GM21515 (cell line): Measurements from ENCODE around the gene PDP2.
"Not testable (repeated sequence)": the region's sequence is repeated elsewhere in the genome, so short reads cannot be mapped to it uniquely, and the experiment has no call there.

Experiments
- ATAC-seq: cut with Tn5 transposase; IDR thresholded peaks from one replicate; pipeline ENCODE4 v1.9.1; 2021; ENCODE audit not compliant: unreplicated experiment

PDP2 gene

GRCh38 chr16:66851166-66851964 is 28.9 kb upstream of the PDP2 start:
- ATAC-seq = no peak

GRCh38 chr16:66853261-66854139 is 26.8 kb upstream of the PDP2 start:
- no peak for ATAC-seq

GRCh38 chr16:66856184-66856730 is 24.1 kb upstream of the PDP2 start:
- ATAC-seq = no peak

- no peak for ATAC-seq
Measured at GRCh38 chr16:66856801-66857200, 23.5 kb upstream of the PDP2 start.

- no peak for ATAC-seq
Measured at GRCh38 chr16:66857437-66857836, 22.9 kb upstream of the PDP2 start.

GRCh38 chr16:66858740-66859396 is 21.4 kb upstream of the PDP2 start:
- no peak for ATAC-seq

GRCh38 chr16:66859397-66860068 is 20.8 kb upstream of the PDP2 start:
- ATAC-seq = no peak

- no peak for ATAC-seq
Measured at GRCh38 chr16:66862023-66862520, 18.2 kb upstream of the PDP2 start.

GRCh38 chr16:66863707-66864106 is 16.6 kb upstream of the PDP2 start:
- no peak for ATAC-seq

GRCh38 chr16:66869424-66869823 is 10.9 kb upstream of the PDP2 start:
- no peak for ATAC-seq

GRCh38 chr16:66871363-66871762 is 9.0 kb upstream of the PDP2 start:
- ATAC-seq = not testable (repeated sequence)

- ATAC-seq = no peak
Measured at GRCh38 chr16:66871840-66872239, 8.5 kb upstream of the PDP2 start.

- ATAC-seq = no peak
Measured at GRCh38 chr16:66872559-66872942, 7.8 kb upstream of the PDP2 start.

- ATAC-seq = peak; percentile 67
Measured at GRCh38 chr16:66872943-66873684, 7.2 kb upstream of the PDP2 start.

GRCh38 chr16:66873685-66874055 is 6.6 kb upstream of the PDP2 start:
- ATAC-seq = no peak

- no peak for ATAC-seq
Measured at GRCh38 chr16:66874079-66874775, 6.1 kb upstream of the PDP2 start.

- no peak for ATAC-seq
Measured at GRCh38 chr16:66878067-66878466, 2.2 kb upstream of the PDP2 start.

- no peak for ATAC-seq
Measured at GRCh38 chr16:66881014-66881417, 701 bp downstream of the PDP2 start.

GRCh38 chr16:66881560-66881959 is 1.2 kb downstream of the PDP2 start:
- no peak for ATAC-seq
